Right ventricle myocardium inferior (tissue), 1 donor: ENCODE measurements around the gene MYLK4. TPM values are rescaled to one million over a fixed set of nuclear protein-coding genes. Genes with fewer than 3 reads are reported as not detected.
"Not testable (repeated sequence)": the region's sequence is repeated elsewhere in the genome, so short reads cannot be mapped to it uniquely, and the experiment has no call there.

Source experiments
- ATAC-seq: fragments of 200-7000 bp; cut with Tn5 transposase; one replicate; pipeline ENCODE4 v1.9.1; 2020; ENCODE audit warnings: mild to moderate bottlenecking, moderate library complexity
- DNase-seq: peaks from one replicate; pipeline ENCODE4 v3.0.0; 2021; ENCODE audit errors: missing footprints
- intact Hi-C: fragments of 100-400 bp; cut with DNase I; formaldehyde crosslinking; loops from one replicate; pipeline ENCODE4 v1.11.0; 2022
- total RNA-seq: library from RNA; stranded (reverse); fragmentation: NEBNext Ultra II Directional; extraction: Animal tissue kit (Norgen Biotek cat#: 25700); gene quantifications from one replicate; pipeline ENCODE4 v1.2.1, GENCODE V29; 2021
- donor health status: DM: no; HTN: yes; CAD: no; lungs with severe emphysema.

Gene MYLK4
- total RNA-seq, 1 donor from 2014 or later, result 2.0 TPM

GRCh38 chr6:2763345-2763841 lies 12.7 kb upstream of the MYLK4 start:
- ATAC-seq, result no peak
- intact Hi-C loops, result no loop called here
- DNase-seq, result peak; percentile 82

- ATAC-seq, intact Hi-C loops, DNase-seq: not testable (repeated sequence)
Measured at GRCh38 chr6:2762868-2763267, 12.1 kb upstream of the MYLK4 start.

GRCh38 chr6:2760882-2761842 lies 10.4 kb upstream of the MYLK4 start:
- intact Hi-C loops, result no loop called here

GRCh38 chr6:2758980-2759379 lies 8.3 kb upstream of the MYLK4 start:
- intact Hi-C loops, result no loop called here
- ATAC-seq (no peak), DNase-seq (no peak)

More at GRCh38 chr6:2760882-2761842, 10.4 kb upstream of the MYLK4 start:
- ATAC-seq, result no peak
- DNase-seq, result no peak

GRCh38 chr6:2756687-2757224 lies 6.0 kb upstream of the MYLK4 start:
- DNase-seq (no peak), ATAC-seq (no peak)
- intact Hi-C loops, result no loop called here

GRCh38 chr6:2756241-2756640 lies 5.5 kb upstream of the MYLK4 start:
- ATAC-seq (no peak), DNase-seq (no peak)
- intact Hi-C loops, result no loop called here

- ATAC-seq (no peak), DNase-seq (no peak)
- intact Hi-C loops, result no loop called here
Measured at GRCh38 chr6:2755456-2755855, 4.7 kb upstream of the MYLK4 start.

- no peak for ATAC-seq
Measured at GRCh38 chr6:2754911-2755310, 4.2 kb upstream of the MYLK4 start.

GRCh38 chr6:2754393-2754792 lies 3.7 kb upstream of the MYLK4 start:
- no peak for ATAC-seq
- intact Hi-C loops, result no loop called here
- no peak for DNase-seq

More at GRCh38 chr6:2754911-2755310, 4.2 kb upstream of the MYLK4 start:
- intact Hi-C loops, result no loop called here
- no peak for DNase-seq

GRCh38 chr6:2753743-2754142 lies 3.0 kb upstream of the MYLK4 start:
- ATAC-seq (no peak), DNase-seq (no peak)
- intact Hi-C loops, result no loop called here

GRCh38 chr6:2753110-2753489 lies 2.4 kb upstream of the MYLK4 start:
- intact Hi-C loops, result no loop called here
- DNase-seq (no peak), ATAC-seq (no peak)

GRCh38 chr6:2752477-2753109 lies 1.9 kb upstream of the MYLK4 start:
- no peak for DNase-seq
- no peak for ATAC-seq
- intact Hi-C loops, result no loop called here

GRCh38 chr6:2751871-2752270 lies 1.1 kb upstream of the MYLK4 start:
- DNase-seq (no peak), ATAC-seq (no peak)
- intact Hi-C loops, result no loop called here

- DNase-seq, result peak; percentile 71
- intact Hi-C loops, result loop anchor here (10.0 kb wide), 1 partner anchor 1155 kb away; no protein-coding TSS in a partner anchor
- peak; percentile 42 for ATAC-seq
Measured at GRCh38 chr6:2749969-2750600, 637 bp downstream of the MYLK4 start.

- ATAC-seq, result no peak
- intact Hi-C loops, result loop anchor here (10.0 kb wide), 1 partner anchor 1153 kb away; no protein-coding TSS in a partner anchor
Measured at GRCh38 chr6:2748183-2748582, 2.5 kb downstream of the MYLK4 start.

GRCh38 chr6:2746557-2747061 lies 4.1 kb downstream of the MYLK4 start:
- intact Hi-C loops, result loop anchor here (10.0 kb wide), 1 partner anchor 1152 kb away; no protein-coding TSS in a partner anchor
- peak; percentile 50 for DNase-seq
- no peak for ATAC-seq

More at GRCh38 chr6:2748183-2748582, 2.5 kb downstream of the MYLK4 start:
- DNase-seq, result no peak

GRCh38 chr6:2745246-2745645 lies 5.5 kb downstream of the MYLK4 start:
- DNase-seq (no peak), ATAC-seq (no peak)
- intact Hi-C loops, result loop anchor here (10.0 kb wide), 1 partner anchor 1150 kb away; no protein-coding TSS in a partner anchor

- DNase-seq (peak; percentile 52), ATAC-seq (no peak)
- intact Hi-C loops, result loop anchor here (10.0 kb wide), 1 partner anchor 1150 kb away; no protein-coding TSS in a partner anchor
Measured at GRCh38 chr6:2744778-2745177, 5.9 kb downstream of the MYLK4 start.
